ENCODE results near the gene CST7.

Gene CST7

GRCh38 chr20:24911461-24911860 lies 37.6 kb upstream of the CST7 start:
- no peak for TF ChIP-seq CTCF (IDR thresholded peaks at IDR 0.05; ENCODE audit: control insufficient read depth, extremely low read depth, insufficient read depth)
- no peak for DNase-seq (ENCODE audit: low read depth)
- no peak overlapping the region for H3K4me3 ChIP-seq (ENCODE audit: low read depth, low read length)

- no peak for TF ChIP-seq CTCF (IDR thresholded peaks at IDR 0.05; ENCODE audit: control insufficient read depth, extremely low read depth, insufficient read depth)
- no peak for DNase-seq (ENCODE audit: low read depth)
- no peak overlapping the region for H3K4me3 ChIP-seq (ENCODE audit: low read depth, low read length)
Measured at GRCh38 chr20:24912397-24913075, 36.5 kb upstream of the CST7 start.

GRCh38 chr20:24913076-24913628 lies 35.9 kb upstream of the CST7 start:
- no peak for DNase-seq (ENCODE audit: low read depth)
- no peak overlapping the region for H3K4me3 ChIP-seq (ENCODE audit: low read depth, low read length)
- no peak for TF ChIP-seq CTCF (IDR thresholded peaks at IDR 0.05; ENCODE audit: control insufficient read depth, extremely low read depth, insufficient read depth)

- DNase-seq (ENCODE audit: low read depth) = no peak
- no peak overlapping the region for H3K4me3 ChIP-seq (ENCODE audit: low read depth, low read length)
- TF ChIP-seq CTCF (IDR thresholded peaks at IDR 0.05; ENCODE audit: control insufficient read depth, extremely low read depth, insufficient read depth) = no peak
Measured at GRCh38 chr20:24914388-24915241, 34.5 kb upstream of the CST7 start.

- TF ChIP-seq CTCF (IDR thresholded peaks at IDR 0.05; ENCODE audit: control insufficient read depth, extremely low read depth, insufficient read depth) = no peak
- no peak for DNase-seq (ENCODE audit: low read depth)
- no peak overlapping the region for H3K4me3 ChIP-seq (ENCODE audit: low read depth, low read length)
Measured at GRCh38 chr20:24915440-24915839, 33.6 kb upstream of the CST7 start.

- H3K4me3 ChIP-seq (ENCODE audit: low read depth, low read length) = no peak overlapping the region
- TF ChIP-seq CTCF (IDR thresholded peaks at IDR 0.05; ENCODE audit: control insufficient read depth, extremely low read depth, insufficient read depth) = no peak
- no peak for DNase-seq (ENCODE audit: low read depth)
Measured at GRCh38 chr20:24915892-24916291, 33.2 kb upstream of the CST7 start.

All from LNCaP clone FGC (cell line).